ENCODE data around the gene TRIB2. TPM values are rescaled to one million over a fixed set of nuclear protein-coding genes. Genes with fewer than 3 reads are reported as not detected.

TRIB2 gene
- polyA plus RNA-seq, 2 of the 4 experiments (the other 2 are of a cell fraction): 0.17 to 0.32 TPM

GRCh38 chr2:12763486-12763885 is 46.8 kb downstream of the TRIB2 start:
- no peaks in the 10 kb centered on the region for H3K9me3 ChIP-seq
- POLR2A ChIA-PET: no interaction called here
- no peak for DNase-seq (ENCODE audit: low read depth in 1 of 2, low spot score in 1 of 2)
- CTCF ChIA-PET: no interaction called here
- 2% methylated on average over 4 of the region's 4 CpGs for WGBS (ENCODE audit: missing lambda C conversion rate)
- TF ChIP-seq ESRRA (IDR thresholded peaks at IDR 0.05; ENCODE audit: borderline replicate concordance, low read length) (no peak), KDM1A (IDR thresholded peaks at IDR 0.05; ENCODE audit: low read depth) (no peak), NR3C1 (IDR thresholded peaks at IDR 0.05) (no peak), HES2 (IDR thresholded peaks at IDR 0.05) (no peak)
- FAIRE-seq: no peak
- H3K4me2 ChIP-seq: no peak overlapping the region
- no peak overlapping the region for H3K27ac ChIP-seq
- no peak for ATAC-seq
- H3K4me1 ChIP-seq: no peaks in the 10 kb centered on the region
- H3K4me3 ChIP-seq: no peak overlapping the region

- CTCF ChIA-PET: no interaction called here
- Histone ChIP-seq H3K4me1 (no peaks in the 10 kb centered on the region), H3K9me3 (no peaks in the 10 kb centered on the region), H3K4me3 (no peak overlapping the region), H3K4me2 (no peak overlapping the region), H3K27ac (no peak overlapping the region)
- FAIRE-seq: no peak
- no peak for ATAC-seq
- WGBS (ENCODE audit: missing lambda C conversion rate): 11% methylated on average over 4 of the region's 4 CpGs
- POLR2A ChIA-PET: no interaction called here
- TF ChIP-seq ESRRA (IDR thresholded peaks at IDR 0.05; ENCODE audit: borderline replicate concordance, low read length) (no peak), CBX2 (IDR thresholded peaks at IDR 0.05; ENCODE audit: borderline replicate concordance, low read depth) (no peak), NFE2L2 (conservative IDR thresholded peaks at IDR 0.05; ENCODE audit: low read length) (no peak), FOSL2 (IDR thresholded peaks at IDR 0.05) (no peak), FOSL2 (CRISPR knock-in tag; IDR thresholded peaks at IDR 0.05) (no peak), MYC (IDR thresholded peaks at IDR 0.05; ENCODE audit: borderline replicate concordance, low read length) (no peak), NR3C1 (IDR thresholded peaks at IDR 0.05) (no peak), GATA3 (IDR thresholded peaks at IDR 0.05; ENCODE audit: borderline replicate concordance) (no peak), TP53 (CRISPR knock-in tag; IDR thresholded peaks at IDR 0.05) (no peak), HOXB13 (CRISPR knock-in tag; IDR thresholded peaks at IDR 0.05; ENCODE audit: low read depth) (no peak), MAFK (IDR thresholded peaks at IDR 0.05; ENCODE audit: partially characterized antibody) (no peak), HOXA7 (CRISPR knock-in tag; IDR thresholded peaks at IDR 0.05) (no peak), TFCP2L1 (CRISPR knock-in tag; IDR thresholded peaks at IDR 0.05) (no peak)
- TF ChIP-seq, protein P1, sequence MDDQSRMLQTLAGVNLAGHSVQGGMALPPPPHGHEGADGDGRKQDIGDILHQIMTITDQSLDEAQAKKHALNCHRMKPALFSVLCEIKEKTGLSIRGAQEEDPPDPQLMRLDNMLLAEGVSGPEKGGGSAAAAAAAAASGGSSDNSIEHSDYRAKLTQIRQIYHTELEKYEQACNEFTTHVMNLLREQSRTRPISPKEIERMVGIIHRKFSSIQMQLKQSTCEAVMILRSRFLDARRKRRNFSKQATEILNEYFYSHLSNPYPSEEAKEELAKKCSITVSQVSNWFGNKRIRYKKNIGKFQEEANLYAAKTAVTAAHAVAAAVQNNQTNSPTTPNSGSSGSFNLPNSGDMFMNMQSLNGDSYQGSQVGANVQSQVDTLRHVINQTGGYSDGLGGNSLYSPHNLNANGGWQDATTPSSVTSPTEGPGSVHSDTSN (IDR thresholded peaks at IDR 0.05): no peak
- TF ChIP-seq, protein P2, sequence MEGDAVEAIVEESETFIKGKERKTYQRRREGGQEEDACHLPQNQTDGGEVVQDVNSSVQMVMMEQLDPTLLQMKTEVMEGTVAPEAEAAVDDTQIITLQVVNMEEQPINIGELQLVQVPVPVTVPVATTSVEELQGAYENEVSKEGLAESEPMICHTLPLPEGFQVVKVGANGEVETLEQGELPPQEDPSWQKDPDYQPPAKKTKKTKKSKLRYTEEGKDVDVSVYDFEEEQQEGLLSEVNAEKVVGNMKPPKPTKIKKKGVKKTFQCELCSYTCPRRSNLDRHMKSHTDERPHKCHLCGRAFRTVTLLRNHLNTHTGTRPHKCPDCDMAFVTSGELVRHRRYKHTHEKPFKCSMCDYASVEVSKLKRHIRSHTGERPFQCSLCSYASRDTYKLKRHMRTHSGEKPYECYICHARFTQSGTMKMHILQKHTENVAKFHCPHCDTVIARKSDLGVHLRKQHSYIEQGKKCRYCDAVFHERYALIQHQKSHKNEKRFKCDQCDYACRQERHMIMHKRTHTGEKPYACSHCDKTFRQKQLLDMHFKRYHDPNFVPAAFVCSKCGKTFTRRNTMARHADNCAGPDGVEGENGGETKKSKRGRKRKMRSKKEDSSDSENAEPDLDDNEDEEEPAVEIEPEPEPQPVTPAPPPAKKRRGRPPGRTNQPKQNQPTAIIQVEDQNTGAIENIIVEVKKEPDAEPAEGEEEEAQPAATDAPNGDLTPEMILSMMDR (IDR thresholded peaks at IDR 0.05): no peak
- no peak for DNase-seq (ENCODE audit: low read depth in 1 of 2, low spot score in 1 of 2)
Observed at GRCh38 chr2:12764075-12764730, 47.5 kb downstream of the TRIB2 start.

DNA sequence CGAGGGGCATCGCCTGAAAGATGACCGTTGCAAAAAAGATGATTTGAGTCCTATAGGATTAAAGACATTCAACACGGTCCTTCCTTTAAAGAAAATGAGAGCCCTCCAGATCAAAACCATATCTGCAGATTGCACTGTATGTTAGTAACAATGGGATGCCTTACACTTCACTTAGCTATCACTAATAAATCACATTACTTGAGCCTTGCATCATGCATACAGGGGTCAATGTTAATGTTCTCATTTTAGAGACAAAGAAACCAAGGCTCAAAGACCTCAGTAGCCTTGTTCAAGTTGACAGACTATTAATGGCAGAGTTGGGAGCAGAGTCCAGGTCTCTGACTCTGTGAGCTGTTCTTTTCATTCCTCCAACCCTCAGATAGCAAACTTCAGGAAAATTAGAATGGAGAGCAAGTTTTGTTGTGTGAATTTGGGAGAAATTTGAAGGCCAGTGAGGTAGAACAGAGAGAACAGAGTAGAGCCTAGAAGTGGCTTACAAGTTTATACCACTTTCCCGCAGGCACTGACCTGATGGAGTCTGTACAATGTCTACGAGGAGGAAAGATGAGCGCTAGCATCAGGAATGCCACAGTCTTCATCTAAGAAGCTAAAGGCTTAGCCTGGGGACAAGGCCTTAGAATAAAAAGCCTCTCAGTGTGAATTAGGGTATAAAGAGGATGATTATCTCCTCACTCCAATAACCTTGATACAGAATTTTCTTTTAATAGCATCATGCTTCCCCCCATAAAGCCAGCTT is 48.3 kb downstream of the TRIB2 start:
- no peak for ATAC-seq
- H3K4me1 ChIP-seq: no peaks in the 10 kb centered on the region
- POLR2A ChIA-PET: no interaction called here
- no peak overlapping the region for H3K4me2 ChIP-seq
- no peaks in the 10 kb centered on the region for H3K9me3 ChIP-seq
- FAIRE-seq: no peak
- no peak overlapping the region for H3K4me3 ChIP-seq
- no peak for DNase-seq (ENCODE audit: low read depth in 1 of 2, low spot score in 1 of 2)
- CTCF ChIA-PET: interaction anchor here (1.2 kb wide), 1 partner anchor 11 kb away, joined by 4 read pairs; no protein-coding TSS in a partner anchor
- H3K27ac ChIP-seq: no peak overlapping the region
- 35% methylated on average over 7 of the region's 7 CpGs for WGBS (ENCODE audit: missing lambda C conversion rate)
- no peak for TF ChIP-seq RAD21 (conservative IDR thresholded peaks at IDR 0.05 in 1 of 2, IDR thresholded peaks at IDR 0.05 in 1 of 2)
- TF ChIP-seq GATA3 (IDR thresholded peaks at IDR 0.05; ENCODE audit: borderline replicate concordance): no peak
- TF ChIP-seq MYC (IDR thresholded peaks at IDR 0.05; ENCODE audit: borderline replicate concordance, low read length): no peak
- no peak for TF ChIP-seq CHD4 (IDR thresholded peaks at IDR 0.05; ENCODE audit: borderline replicate concordance)
- TF ChIP-seq MAFK (IDR thresholded peaks at IDR 0.05; ENCODE audit: partially characterized antibody): no peak
- no peak for TF ChIP-seq POLR2AphosphoS2 (conservative IDR thresholded peaks at IDR 0.05; ENCODE audit: low read length)
- no peak for TF ChIP-seq ZFP36 (IDR thresholded peaks at IDR 0.05; ENCODE audit: borderline replicate concordance, partially characterized antibody)
- no peak for TF ChIP-seq FOXS1 (CRISPR knock-in tag; IDR thresholded peaks at IDR 0.05)
- TF ChIP-seq JUNB (IDR thresholded peaks at IDR 0.05): no peak
- TF ChIP-seq EHMT2 (IDR thresholded peaks at IDR 0.05; ENCODE audit: low read depth): no peak
- TF ChIP-seq ZNF302 (CRISPR knock-in tag; IDR thresholded peaks at IDR 0.05): no peak
- no peak for TF ChIP-seq SREBF2 (IDR thresholded peaks at IDR 0.05)
- TF ChIP-seq, protein P2 (IDR thresholded peaks at IDR 0.05): no peak
- no peak for TF ChIP-seq HEYL (CRISPR knock-in tag; IDR thresholded peaks at IDR 0.05)
- no peak for TF ChIP-seq NR3C1 (IDR thresholded peaks at IDR 0.05)
- TF ChIP-seq NFE2L2 (conservative IDR thresholded peaks at IDR 0.05; ENCODE audit: low read length): no peak
- no peak for TF ChIP-seq SMC3 (IDR thresholded peaks at IDR 0.05)
- TF ChIP-seq KDM1A (IDR thresholded peaks at IDR 0.05; ENCODE audit: low read depth): no peak
- no peak for TF ChIP-seq TFCP2L1 (CRISPR knock-in tag; IDR thresholded peaks at IDR 0.05)

Data from A549 (cell line).